Activated T-helper 1 cell treated with anti-CD3 and anti-CD28 coated beads, Interleukin-12 subunit alpha, Interleukin-12 subunit beta, Interleukin-2, Interleukin-4 antibody, amounts not matched to agents 30 ng/mL and 10 ng/mL and 1 ng/mL, durations not matched to agents 14 hours and 24 hours and 36 hours (primary cell): Measurements from ENCODE around the gene VEGFA. TPM values are rescaled to one million over a fixed set of nuclear protein-coding genes. Genes with fewer than 3 reads are reported as not detected.

Source experiments
- DNase-seq: peaks from one replicate; pipeline ENCODE4 v3.0.0; 2021; ENCODE audit warnings: low spot score
- H3K27ac Mint-ChIP-seq: one replicate; pipeline ENCODE4 v1.8.0; 2021; ENCODE audit warnings: mild to moderate bottlenecking, mixed read lengths
- H3K27me3 Mint-ChIP-seq: one replicate; pipeline ENCODE4 v1.8.0; 2022; ENCODE audit warnings: mild to moderate bottlenecking, moderate library complexity, mixed read lengths; ENCODE audit not compliant: insufficient read depth
- H3K36me3 Mint-ChIP-seq: one replicate; pipeline ENCODE4 v1.8.0; 2021; ENCODE audit warnings: low read depth, mixed read lengths
- H3K4me1 Mint-ChIP-seq: one replicate; pipeline ENCODE4 v1.8.0; 2021; ENCODE audit warnings: low read depth, mixed read lengths
- H3K4me3 Mint-ChIP-seq: one replicate; pipeline ENCODE4 v1.8.0; 2021; ENCODE audit warnings: mild to moderate bottlenecking, moderate library complexity, mixed read lengths
- H3K9me3 Mint-ChIP-seq: one replicate; pipeline ENCODE4 v1.8.0; 2021; ENCODE audit warnings: mixed read lengths
- intact Hi-C: fragments of 100-400 bp; cut with micrococcal nuclease; formaldehyde crosslinking; loops from one replicate; pipeline ENCODE4 v1.15.1; 2024
- total RNA-seq: library from RNA; stranded (reverse); gene quantifications from 2 replicates; pipeline ENCODE4 v1.2.3, GENCODE V29; 2022

The VEGFA gene
- total RNA-seq, 1 donor from 2014 or later = 43.2 TPM

DNA sequence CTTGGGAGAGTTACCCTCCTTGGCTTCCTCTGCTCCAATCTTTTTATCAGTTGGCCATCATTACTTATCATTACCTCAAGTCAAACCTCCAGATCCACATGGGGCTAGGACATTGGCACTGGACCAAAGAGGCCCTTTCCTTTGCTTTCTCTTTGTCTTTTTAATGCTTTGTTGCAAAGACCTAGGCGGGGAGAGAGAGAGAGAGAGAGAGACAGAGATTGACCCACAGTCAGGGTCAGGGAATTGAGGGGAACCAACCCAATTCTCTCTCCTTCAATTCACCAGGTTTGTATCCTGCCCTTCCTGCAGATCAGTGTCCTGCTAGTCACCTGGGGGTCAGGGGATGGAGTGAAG, 3.5 kb upstream of the VEGFA start:
- no peaks in the 10 kb centered on the region for H3K9me3 Mint-ChIP-seq
- DNase-seq = no peak
- no peak overlapping the region for H3K4me3 Mint-ChIP-seq
- no peak overlapping the region for H3K27ac Mint-ChIP-seq
- intact Hi-C loops = no loop called here
- H3K27me3 Mint-ChIP-seq = peaks cover 7% of the 10 kb centered on the region
- peaks cover 17% of the 10 kb centered on the region for H3K4me1 Mint-ChIP-seq
- H3K36me3 Mint-ChIP-seq = no peaks in the 10 kb centered on the region

- Mint-ChIP-seq H3K27ac (no peak overlapping the region), H3K9me3 (no peaks in the 10 kb centered on the region), H3K4me3 (no peak overlapping the region), H3K36me3 (peaks cover under 1% of the 10 kb centered on the region), H3K27me3 (peaks cover 7% of the 10 kb centered on the region), H3K4me1 (peaks cover 17% of the 10 kb centered on the region)
- intact Hi-C loops = no loop called here
- DNase-seq = no peak
These were observed 3.0 kb upstream of the VEGFA start for GRCh38 chr6:43766964-43767461.

DNA sequence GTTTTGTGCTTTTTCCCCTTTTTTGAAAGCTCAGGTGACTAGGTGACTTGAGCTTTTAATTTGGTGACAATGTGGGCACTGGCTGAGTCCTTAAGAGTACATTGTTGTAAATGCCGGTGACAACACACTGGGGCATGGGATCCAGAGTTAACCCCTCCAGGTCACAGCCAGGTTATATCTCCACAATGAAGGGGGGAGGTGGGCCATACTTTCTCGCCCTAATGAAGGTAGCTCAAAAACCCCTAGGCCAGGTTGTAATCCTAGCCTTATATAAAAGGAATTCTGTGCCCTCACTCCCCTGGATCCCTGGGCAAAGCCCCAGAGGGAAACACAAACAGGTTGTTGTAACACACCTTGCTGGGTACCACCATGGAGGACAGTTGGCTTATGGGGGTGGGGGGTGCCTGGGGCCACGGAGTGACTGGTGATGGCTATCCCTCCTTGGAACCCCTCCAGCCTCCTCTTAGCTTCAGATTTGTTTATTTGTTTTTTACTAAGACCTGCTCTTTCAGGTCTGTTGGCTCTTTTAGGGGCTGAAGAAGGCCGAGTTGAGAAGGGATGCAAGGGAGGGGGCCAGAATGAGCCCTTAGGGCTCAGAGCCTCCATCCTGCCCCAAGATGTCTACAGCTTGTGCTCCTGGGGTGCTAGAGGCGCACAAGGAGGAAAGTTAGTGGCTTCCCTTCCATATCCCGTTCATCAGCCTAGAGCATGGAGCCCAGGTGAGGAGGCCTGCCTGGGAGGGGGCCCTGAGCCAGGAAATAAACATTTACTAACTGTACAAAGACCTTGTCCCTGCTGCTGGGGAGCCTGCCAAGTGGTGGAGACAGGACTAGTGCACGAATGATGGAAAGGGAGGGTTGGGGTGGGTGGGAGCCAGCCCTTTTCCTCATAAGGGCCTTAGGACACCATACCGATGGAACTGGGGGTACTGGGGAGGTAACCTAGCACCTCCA, 2.2 kb upstream of the VEGFA start:
- peaks cover 3% of the 10 kb centered on the region for H3K36me3 Mint-ChIP-seq
- H3K4me3 Mint-ChIP-seq = no peak overlapping the region
- H3K4me1 Mint-ChIP-seq = peaks cover 18% of the 10 kb centered on the region
- intact Hi-C loops = no loop called here
- peaks cover 9% of the 10 kb centered on the region for H3K27me3 Mint-ChIP-seq
- H3K27ac Mint-ChIP-seq = no peak overlapping the region
- no peaks in the 10 kb centered on the region for H3K9me3 Mint-ChIP-seq
- no peak for DNase-seq

GRCh38 chr6:43768506-43768860, 1.5 kb upstream of the VEGFA start:
- H3K27ac Mint-ChIP-seq = no peak overlapping the region

DNA sequence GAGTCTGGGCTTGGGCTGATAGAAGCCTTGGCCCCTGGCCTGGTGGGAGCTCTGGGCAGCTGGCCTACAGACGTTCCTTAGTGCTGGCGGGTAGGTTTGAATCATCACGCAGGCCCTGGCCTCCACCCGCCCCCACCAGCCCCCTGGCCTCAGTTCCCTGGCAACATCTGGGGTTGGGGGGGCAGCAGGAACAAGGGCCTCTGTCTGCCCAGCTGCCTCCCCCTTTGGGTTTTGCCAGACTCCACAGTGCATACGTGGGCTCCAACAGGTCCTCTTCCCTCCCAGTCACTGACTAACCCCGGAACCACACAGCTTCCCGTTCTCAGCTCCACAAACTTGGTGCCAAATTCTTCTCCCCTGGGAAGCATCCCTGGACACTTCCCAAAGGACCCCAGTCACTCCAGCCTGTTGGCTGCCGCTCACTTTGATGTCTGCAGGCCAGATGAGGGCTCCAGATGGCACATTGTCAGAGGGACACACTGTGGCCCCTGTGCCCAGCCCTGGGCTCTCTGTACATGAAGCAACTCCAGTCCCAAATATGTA, 957 bp upstream of the VEGFA start:
- peak overlapping the region; percentile 97 for H3K4me3 Mint-ChIP-seq

More at GRCh38 chr6:43768506-43768860, 1.5 kb upstream of the VEGFA start:
- peaks cover 9% of the 10 kb centered on the region for H3K27me3 Mint-ChIP-seq
- peaks cover 8% of the 10 kb centered on the region for H3K36me3 Mint-ChIP-seq
- intact Hi-C loops = no loop called here
- H3K4me1 Mint-ChIP-seq = peaks cover 22% of the 10 kb centered on the region
- no peaks in the 10 kb centered on the region for H3K9me3 Mint-ChIP-seq
- DNase-seq = no peak
- no peak overlapping the region for H3K4me3 Mint-ChIP-seq

DNA sequence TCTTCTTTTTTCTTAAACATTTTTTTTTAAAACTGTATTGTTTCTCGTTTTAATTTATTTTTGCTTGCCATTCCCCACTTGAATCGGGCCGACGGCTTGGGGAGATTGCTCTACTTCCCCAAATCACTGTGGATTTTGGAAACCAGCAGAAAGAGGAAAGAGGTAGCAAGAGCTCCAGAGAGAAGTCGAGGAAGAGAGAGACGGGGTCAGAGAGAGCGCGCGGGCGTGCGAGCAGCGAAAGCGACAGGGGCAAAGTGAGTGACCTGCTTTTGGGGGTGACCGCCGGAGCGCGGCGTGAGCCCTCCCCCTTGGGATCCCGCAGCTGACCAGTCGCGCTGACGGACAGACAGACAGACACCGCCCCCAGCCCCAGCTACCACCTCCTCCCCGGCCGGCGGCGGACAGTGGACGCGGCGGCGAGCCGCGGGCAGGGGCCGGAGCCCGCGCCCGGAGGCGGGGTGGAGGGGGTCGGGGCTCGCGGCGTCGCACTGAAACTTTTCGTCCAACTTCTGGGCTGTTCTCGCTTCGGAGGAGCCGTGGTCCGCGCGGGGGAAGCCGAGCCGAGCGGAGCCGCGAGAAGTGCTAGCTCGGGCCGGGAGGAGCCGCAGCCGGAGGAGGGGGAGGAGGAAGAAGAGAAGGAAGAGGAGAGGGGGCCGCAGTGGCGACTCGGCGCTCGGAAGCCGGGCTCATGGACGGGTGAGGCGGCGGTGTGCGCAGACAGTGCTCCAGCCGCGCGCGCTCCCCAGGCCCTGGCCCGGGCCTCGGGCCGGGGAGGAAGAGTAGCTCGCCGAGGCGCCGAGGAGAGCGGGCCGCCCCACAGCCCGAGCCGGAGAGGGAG, 580 bp downstream of the VEGFA start:
- Mint-ChIP-seq H3K4me3 (peak overlapping the region; percentile 97), H3K27me3 (peaks cover 5% of the 10 kb centered on the region), H3K27ac (peak overlapping the region; percentile 95), H3K9me3 (no peaks in the 10 kb centered on the region), H3K4me1 (peaks cover 37% of the 10 kb centered on the region), H3K36me3 (peaks cover 10% of the 10 kb centered on the region)
- peak; percentile 37 for DNase-seq
- intact Hi-C loops = loop anchor here (1.0 to 5.0 kb wide), 8 partner anchors 83 to 617 kb away; partner anchors contain the start of genes CDC5L, HSP90AB1, MRPL14 and MRPS18A

More for the DNA sequence above, 957 bp upstream of the VEGFA start:
- H3K4me1 Mint-ChIP-seq = peaks cover 22% of the 10 kb centered on the region
- DNase-seq = no peak
- H3K27me3 Mint-ChIP-seq = peaks cover 5% of the 10 kb centered on the region
- H3K27ac Mint-ChIP-seq = peak overlapping the region; percentile 95
- intact Hi-C loops = loop anchor here (1.0 kb wide), 5 partner anchors 44 to 310 kb away; no protein-coding TSS in a partner anchor
- peaks cover 8% of the 10 kb centered on the region for H3K36me3 Mint-ChIP-seq
- no peaks in the 10 kb centered on the region for H3K9me3 Mint-ChIP-seq

- Mint-ChIP-seq H3K27me3 (peaks cover 5% of the 10 kb centered on the region), H3K36me3 (peaks cover 10% of the 10 kb centered on the region), H3K4me3 (peak overlapping the region; percentile 78), H3K9me3 (no peaks in the 10 kb centered on the region), H3K27ac (peak overlapping the region; percentile 71), H3K4me1 (peaks cover 44% of the 10 kb centered on the region)
- DNase-seq = peak; percentile 65
- intact Hi-C loops = loop anchor here (2.0 to 5.0 kb wide), 5 partner anchors 195 to 616 kb away; partner anchors contain the start of genes CDC5L, HSP90AB1, POLH and SLC29A1
These were observed 1.3 kb downstream of the VEGFA start for GRCh38 chr6:43771210-43771857.

DNA sequence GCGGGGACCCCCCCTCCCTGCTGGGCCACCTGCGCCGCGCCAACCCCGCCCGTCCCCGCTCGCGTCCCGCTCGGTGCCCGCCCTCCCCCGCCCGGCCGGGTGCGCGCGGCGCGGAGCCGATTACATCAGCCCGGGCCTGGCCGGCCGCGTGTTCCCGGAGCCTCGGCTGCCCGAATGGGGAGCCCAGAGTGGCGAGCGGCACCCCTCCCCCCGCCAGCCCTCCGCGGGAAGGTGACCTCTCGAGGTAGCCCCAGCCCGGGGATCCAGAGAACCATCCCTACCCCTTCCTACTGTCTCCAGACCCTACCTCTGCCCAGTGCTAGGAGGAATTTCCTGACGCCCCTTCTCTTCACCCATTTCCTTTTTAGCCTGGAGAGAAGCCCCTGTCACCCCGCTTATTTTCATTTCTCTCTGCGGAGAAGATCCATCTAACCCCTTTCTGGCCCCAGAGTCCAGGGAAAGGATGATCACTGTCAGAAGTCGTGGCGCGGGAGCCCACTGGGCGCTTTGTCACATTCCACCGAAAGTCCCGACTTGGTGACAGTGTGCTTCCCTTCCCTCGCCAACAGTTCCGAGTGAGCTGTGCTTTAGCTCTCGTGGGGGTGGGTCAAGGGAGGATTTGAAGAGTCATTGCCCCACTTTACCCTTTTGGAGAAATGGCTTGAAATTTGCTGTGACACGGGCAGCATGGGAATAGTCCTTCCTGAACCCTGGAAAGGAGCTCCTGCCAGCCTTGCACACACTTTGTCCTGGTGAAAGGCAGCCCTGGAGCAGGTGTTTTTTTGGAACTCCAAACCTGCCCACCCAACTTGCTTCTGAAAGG, 2.1 kb downstream of the VEGFA start:
- Mint-ChIP-seq H3K4me3 (peak overlapping the region; percentile 97), H3K27me3 (peaks cover 5% of the 10 kb centered on the region), H3K9me3 (no peaks in the 10 kb centered on the region), H3K4me1 (peaks cover 47% of the 10 kb centered on the region), H3K27ac (peak overlapping the region; percentile 95), H3K36me3 (peaks cover 13% of the 10 kb centered on the region)
- DNase-seq = peak; percentile 61
- intact Hi-C loops = loop anchor here (2.0 to 5.0 kb wide), 5 partner anchors 195 to 615 kb away; partner anchors contain the start of genes CDC5L, HSP90AB1, POLH and SLC29A1

- peaks cover 17% of the 10 kb centered on the region for H3K36me3 Mint-ChIP-seq
- H3K4me1 Mint-ChIP-seq = peaks cover 47% of the 10 kb centered on the region
- H3K4me3 Mint-ChIP-seq = peak overlapping the region; percentile 97
- H3K27ac Mint-ChIP-seq = peak overlapping the region; percentile 95
- peaks cover 2% of the 10 kb centered on the region for H3K27me3 Mint-ChIP-seq
- no peaks in the 10 kb centered on the region for H3K9me3 Mint-ChIP-seq
- intact Hi-C loops = loop anchor here (1.0 to 5.0 kb wide), 5 partner anchors 48 to 615 kb away; partner anchors contain the start of genes CDC5L, HSP90AB1 and SLC29A1
- no peak for DNase-seq
These were observed 2.7 kb downstream of the VEGFA start for GRCh38 chr6:43772681-43773049.

DNA sequence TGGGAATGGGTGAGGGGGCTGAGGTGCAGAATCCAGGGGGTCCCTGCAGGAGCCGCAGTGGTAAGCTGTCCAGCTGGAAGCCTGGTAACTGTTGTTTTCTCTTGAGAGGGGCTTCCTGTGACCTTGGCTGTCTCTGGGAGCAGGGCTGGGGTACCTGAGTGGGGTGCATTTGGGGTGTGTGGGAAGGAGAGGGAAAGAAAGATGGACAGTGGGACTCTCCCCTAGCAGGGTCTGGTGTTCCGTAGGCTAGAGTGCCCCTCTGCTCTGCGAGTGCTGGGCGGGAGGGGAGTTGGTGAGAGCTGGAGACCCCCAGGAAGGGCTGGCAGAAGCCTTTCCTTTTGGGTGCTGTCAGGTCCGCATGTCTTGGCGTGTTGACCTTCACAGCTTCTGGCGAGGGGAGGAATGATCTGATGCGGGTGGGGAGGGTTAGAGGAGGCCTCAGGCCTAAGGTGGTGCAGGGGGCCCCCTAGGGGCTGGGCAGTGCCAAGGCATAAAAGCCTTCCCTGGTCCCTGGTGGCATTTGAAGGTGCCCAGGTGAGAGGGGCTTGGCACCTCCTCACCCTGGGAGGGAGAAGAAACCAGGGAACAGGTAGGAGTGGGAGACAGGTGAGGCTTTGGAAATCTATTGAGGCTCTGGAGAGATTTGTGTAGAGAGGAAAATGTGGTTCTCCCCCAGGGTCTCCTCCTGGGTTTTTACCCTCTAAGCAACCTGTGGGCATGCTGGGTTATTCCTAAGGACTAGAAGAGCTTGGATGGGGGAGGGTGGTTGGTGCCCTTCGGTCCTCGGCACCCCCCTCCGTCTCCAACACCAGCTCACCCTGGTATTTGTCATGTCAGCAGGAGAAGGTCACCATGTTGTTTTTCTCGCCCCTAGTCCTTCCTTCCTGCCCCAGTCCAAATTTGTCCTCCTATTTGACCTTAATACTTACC, 3.3 kb downstream of the VEGFA start:
- Mint-ChIP-seq H3K27ac (peak overlapping the region; percentile 95), H3K27me3 (peaks cover 2% of the 10 kb centered on the region), H3K4me3 (peak overlapping the region; percentile 97), H3K4me1 (peaks cover 47% of the 10 kb centered on the region), H3K9me3 (no peaks in the 10 kb centered on the region), H3K36me3 (peaks cover 18% of the 10 kb centered on the region)
- intact Hi-C loops = loop anchor here (1.0 to 5.0 kb wide), 5 partner anchors 49 to 614 kb away; partner anchors contain the start of genes CDC5L, HSP90AB1 and SLC29A1
- peak; percentile 41 for DNase-seq
